ENCODE data around the gene HNRNPCL1.
"Not testable (repeated sequence)": the region's sequence is repeated elsewhere in the genome, so short reads cannot be mapped to it uniquely, and the experiment has no call there.

Gene HNRNPCL1

DNA sequence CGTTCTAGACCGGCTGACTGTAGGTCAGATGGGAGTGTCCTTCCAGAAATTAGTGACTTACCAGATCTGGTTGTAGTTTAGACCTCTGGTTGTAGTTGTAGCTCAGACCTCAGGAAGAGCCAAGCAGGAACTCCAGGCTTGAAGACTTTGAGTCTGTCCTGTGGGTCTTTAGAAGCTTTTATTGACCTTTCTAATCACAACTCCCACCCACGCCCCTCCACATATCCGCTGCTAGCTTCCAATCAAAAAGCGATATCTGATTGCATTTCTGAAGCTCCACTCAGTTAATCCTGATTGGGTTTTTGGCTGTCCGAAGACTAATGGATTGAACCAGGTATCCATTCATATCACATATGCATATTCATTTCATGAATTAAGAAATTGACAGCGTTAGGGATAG is at the start of gene HNRNPCL1:
TSS of gene HNRNPCL1 (minus strand) at position 101 of the 400 bp plus-strand sequence. CDS start 431 bp downstream, outside the sequence.
- TF ChIP-seq CREB1 (IDR thresholded peaks at IDR 0.05; ENCODE audit: low read depth); USF1 (IDR thresholded peaks at IDR 0.05); TAF1 (IDR thresholded peaks at IDR 0.05; ENCODE audit: low read depth): not testable (repeated sequence)

DNA sequence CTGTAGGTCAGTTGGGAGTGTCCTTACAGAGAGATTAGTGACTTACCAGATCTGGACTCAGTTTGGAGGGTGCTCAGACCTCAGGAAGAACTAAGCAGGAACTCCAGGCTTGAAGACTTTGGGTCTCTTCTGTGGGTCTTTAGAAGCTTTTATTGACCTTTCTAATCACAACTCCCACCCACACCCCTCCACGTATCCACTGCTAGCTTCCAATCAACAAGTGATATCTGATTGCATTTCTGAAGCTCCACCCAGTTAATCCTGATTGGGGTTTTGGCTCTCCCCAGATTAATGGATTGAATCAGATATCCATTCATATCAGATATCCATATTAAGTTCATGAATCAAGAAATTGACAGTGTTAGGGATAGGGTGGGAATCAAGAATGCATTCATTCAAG is 49.6 kb upstream of the HNRNPCL1 start, which contains the start of gene PRAMEF10:
TSS of gene PRAMEF10 (minus strand) at position 101 of the 400 bp plus-strand sequence. CDS start 2,423 bp downstream, outside the sequence.
- TF ChIP-seq USF1 (IDR thresholded peaks at IDR 0.05); TEAD4 (IDR thresholded peaks at IDR 0.05); RAD21 (IDR thresholded peaks at IDR 0.05; ENCODE audit: low read depth): not testable (repeated sequence)

- TF ChIP-seq, protein P1, sequence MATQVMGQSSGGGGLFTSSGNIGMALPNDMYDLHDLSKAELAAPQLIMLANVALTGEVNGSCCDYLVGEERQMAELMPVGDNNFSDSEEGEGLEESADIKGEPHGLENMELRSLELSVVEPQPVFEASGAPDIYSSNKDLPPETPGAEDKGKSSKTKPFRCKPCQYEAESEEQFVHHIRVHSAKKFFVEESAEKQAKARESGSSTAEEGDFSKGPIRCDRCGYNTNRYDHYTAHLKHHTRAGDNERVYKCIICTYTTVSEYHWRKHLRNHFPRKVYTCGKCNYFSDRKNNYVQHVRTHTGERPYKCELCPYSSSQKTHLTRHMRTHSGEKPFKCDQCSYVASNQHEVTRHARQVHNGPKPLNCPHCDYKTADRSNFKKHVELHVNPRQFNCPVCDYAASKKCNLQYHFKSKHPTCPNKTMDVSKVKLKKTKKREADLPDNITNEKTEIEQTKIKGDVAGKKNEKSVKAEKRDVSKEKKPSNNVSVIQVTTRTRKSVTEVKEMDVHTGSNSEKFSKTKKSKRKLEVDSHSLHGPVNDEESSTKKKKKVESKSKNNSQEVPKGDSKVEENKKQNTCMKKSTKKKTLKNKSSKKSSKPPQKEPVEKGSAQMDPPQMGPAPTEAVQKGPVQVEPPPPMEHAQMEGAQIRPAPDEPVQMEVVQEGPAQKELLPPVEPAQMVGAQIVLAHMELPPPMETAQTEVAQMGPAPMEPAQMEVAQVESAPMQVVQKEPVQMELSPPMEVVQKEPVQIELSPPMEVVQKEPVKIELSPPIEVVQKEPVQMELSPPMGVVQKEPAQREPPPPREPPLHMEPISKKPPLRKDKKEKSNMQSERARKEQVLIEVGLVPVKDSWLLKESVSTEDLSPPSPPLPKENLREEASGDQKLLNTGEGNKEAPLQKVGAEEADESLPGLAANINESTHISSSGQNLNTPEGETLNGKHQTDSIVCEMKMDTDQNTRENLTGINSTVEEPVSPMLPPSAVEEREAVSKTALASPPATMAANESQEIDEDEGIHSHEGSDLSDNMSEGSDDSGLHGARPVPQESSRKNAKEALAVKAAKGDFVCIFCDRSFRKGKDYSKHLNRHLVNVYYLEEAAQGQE (IDR thresholded peaks at IDR 0.05; ENCODE audit: low read depth) = not testable (repeated sequence)
- TF ChIP-seq USF1, TEAD4 (IDR thresholded peaks at IDR 0.05): not testable (repeated sequence)
These were observed 37.6 kb upstream of the HNRNPCL1 start, which contains the start of gene PRAMEF4 for GRCh38 chr1:12886101-12886500. PRAMEF4 (minus strand) TSS chr1:12886201; CDS start chr1:12883394, 2,807 bp downstream.

- TF ChIP-seq TEAD4 (IDR thresholded peaks at IDR 0.05); CREB1 (IDR thresholded peaks at IDR 0.05; ENCODE audit: low read depth); YY1 (IDR thresholded peaks at IDR 0.05; ENCODE audit: low read depth): not testable (repeated sequence)
These were observed 8.3 kb upstream of the HNRNPCL1 start, which contains the start of gene PRAMEF2 for GRCh38 chr1:12856786-12857185. PRAMEF2 (plus strand) TSS chr1:12857086; CDS start chr1:12859010, 1,924 bp downstream.

- TF ChIP-seq EP300 (IDR thresholded peaks at IDR 0.05; ENCODE audit: borderline replicate concordance) = no peak
These were observed 3.3 kb upstream of the HNRNPCL1 start for GRCh38 chr1:12851779-12852178.

GRCh38 chr1:12831310-12831709 is 17.2 kb downstream of the HNRNPCL1 start, which contains the start of gene PRAMEF11:
PRAMEF11 (minus strand) TSS chr1:12831410; CDS start chr1:12828789, 2,621 bp downstream.
- TF ChIP-seq USF1 (IDR thresholded peaks at IDR 0.05); EGR1 (IDR thresholded peaks at IDR 0.05); RAD21 (IDR thresholded peaks at IDR 0.05; ENCODE audit: low read depth): not testable (repeated sequence)

DNA sequence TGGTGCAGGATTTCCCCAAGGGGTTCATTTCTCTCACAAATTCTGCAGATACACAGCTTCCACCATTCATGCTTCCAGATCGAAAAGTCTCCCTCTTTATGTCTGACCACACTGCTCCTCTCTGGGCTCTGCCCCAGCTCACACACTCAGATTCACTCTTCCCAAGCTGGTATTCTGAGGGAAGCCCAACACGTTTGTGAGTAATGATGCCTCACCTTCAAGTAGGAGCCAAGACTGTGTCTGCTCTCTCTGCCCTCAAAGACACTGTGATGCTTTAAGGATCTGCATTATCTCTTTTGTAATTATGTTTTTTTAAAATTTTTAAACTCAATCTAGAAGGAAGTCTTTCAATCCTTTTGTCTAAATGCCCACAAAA is 37.1 kb downstream of the HNRNPCL1 start:
- no peak for TF ChIP-seq NFIC (IDR thresholded peaks at IDR 0.05)
- no peak for TF ChIP-seq YY1 (IDR thresholded peaks at IDR 0.05; ENCODE audit: low read depth)
- TF ChIP-seq CREB1 (IDR thresholded peaks at IDR 0.05; ENCODE audit: low read depth) = no peak
- no peak for TF ChIP-seq RAD21 (IDR thresholded peaks at IDR 0.05; ENCODE audit: low read depth)
- no peak for TF ChIP-seq CEBPB (IDR thresholded peaks at IDR 0.05)
- TF ChIP-seq EGR1 (IDR thresholded peaks at IDR 0.05) = no peak
- TF ChIP-seq USF1 (IDR thresholded peaks at IDR 0.05) = no peak
- no peak for TF ChIP-seq FOXM1 (IDR thresholded peaks at IDR 0.05; ENCODE audit: borderline replicate concordance, low read depth)
- TF ChIP-seq TEAD4 (IDR thresholded peaks at IDR 0.05) = no peak
- TF ChIP-seq ZBTB7A (IDR thresholded peaks at IDR 0.05; ENCODE audit: low read depth) = no peak
- TF ChIP-seq, protein P1 (IDR thresholded peaks at IDR 0.05; ENCODE audit: low read depth) = no peak
- no peak for TF ChIP-seq TCF12 (IDR thresholded peaks at IDR 0.05; ENCODE audit: low read depth)
- TF ChIP-seq, protein P2, sequence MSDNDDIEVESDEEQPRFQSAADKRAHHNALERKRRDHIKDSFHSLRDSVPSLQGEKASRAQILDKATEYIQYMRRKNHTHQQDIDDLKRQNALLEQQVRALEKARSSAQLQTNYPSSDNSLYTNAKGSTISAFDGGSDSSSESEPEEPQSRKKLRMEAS (IDR thresholded peaks at IDR 0.05) = no peak
- no peak for TF ChIP-seq TAF1 (IDR thresholded peaks at IDR 0.05; ENCODE audit: low read depth)
